Endometrial microvascular endothelial cells (primary cell): Measurements from ENCODE around the gene TULP3. TPM values are rescaled to one million over a fixed set of nuclear protein-coding genes. Genes with fewer than 3 reads are reported as not detected.

ENCODE experiments used
- total RNA-seq: library from RNA; depleted of rRNA; stranded (reverse); fragments of >200 nt; gene quantifications from one replicate; pipeline ENCODE4 v1.2.3, GENCODE V29; 2015; ENCODE audit errors: inconsistent ontology term

TULP3 gene
- total RNA-seq, 1 donor from 2014 or later, result 16.1 TPM

Other genes starting within 250 kb of the TULP3 start
- gene FKBP4, start 95.9 kb upstream of the TULP3 start, total RNA-seq, result 60.8 TPM
- 34.1 TPM for gene ITFG2, start 78.2 kb upstream of the TULP3 start, total RNA-seq
- gene NRIP2, start 55.9 kb upstream of the TULP3 start, total RNA-seq, result not detected
- not detected for gene TEX52, start 33.9 kb upstream of the TULP3 start, total RNA-seq
- 57.3 TPM for gene FOXM1, start 13.7 kb upstream of the TULP3 start, total RNA-seq
- gene RHNO1, start 13.7 kb upstream of the TULP3 start, total RNA-seq, result 52.6 TPM
- gene TEAD4, start 68.5 kb downstream of the TULP3 start, total RNA-seq, result 78.1 TPM
- gene TSPAN9, start 186.5 kb downstream of the TULP3 start, total RNA-seq, result 15.9 TPM